Measurements from ENCODE around the gene ABCA7.

The ABCA7 gene

GRCh38 chr19:1004204-1004802 is 35.6 kb upstream of the ABCA7 start:
- H3K36me3 ChIP-seq (replicated peaks; ENCODE audit: insufficient read depth, low read length) = no peaks in the 10 kb centered on the region
- H3K4me3 ChIP-seq (ENCODE audit: low read length) = no peak overlapping the region
- no peak overlapping the region for H3K27ac ChIP-seq (ENCODE audit: low read length)
- no peak overlapping the region for H3K9ac ChIP-seq (ENCODE audit: low read length)
- TF ChIP-seq EZH2 (optimal IDR thresholded peaks at IDR 0.05; ENCODE audit: low read depth, low read length) (no peak), CTCF (IDR thresholded peaks at IDR 0.05; ENCODE audit: low read length) (no peak), EZH2phosphoT487 (IDR thresholded peaks at IDR 0.05; ENCODE audit: low read length) (no peak)
- no peaks in the 10 kb centered on the region for H3K9me2 ChIP-seq (replicated peaks; ENCODE audit: insufficient read depth, low read length)
- DNase-seq = no peak
- H3K79me2 ChIP-seq (ENCODE audit: low read length) = no peaks in the 10 kb centered on the region
- H2AFZ ChIP-seq (ENCODE audit: low read length) = no peak overlapping the region
- H3K27me3 ChIP-seq (replicated peaks; ENCODE audit: insufficient read depth, low read length) = peaks cover 33% of the 10 kb centered on the region
- H3F3A ChIP-seq (ENCODE audit: insufficient read depth, low read length) = no peaks in the 10 kb centered on the region
- no peaks in the 10 kb centered on the region for H3K4me1 ChIP-seq (ENCODE audit: low read length)
- H3K9me3 ChIP-seq (replicated peaks; ENCODE audit: insufficient read depth, low read length) = no peaks in the 10 kb centered on the region
- H3K4me2 ChIP-seq (ENCODE audit: low read depth, low read length) = no peak overlapping the region
- H4K20me1 ChIP-seq (ENCODE audit: insufficient read depth, low read length) = no peaks in the 10 kb centered on the region

- Histone ChIP-seq H3F3A (ENCODE audit: insufficient read depth, low read length) (no peaks in the 10 kb centered on the region), H3K36me3 (replicated peaks; ENCODE audit: insufficient read depth, low read length) (peaks cover 4% of the 10 kb centered on the region), H3K79me2 (ENCODE audit: low read length) (no peaks in the 10 kb centered on the region), H3K9me3 (replicated peaks; ENCODE audit: insufficient read depth, low read length) (no peaks in the 10 kb centered on the region), H4K20me1 (ENCODE audit: insufficient read depth, low read length) (no peaks in the 10 kb centered on the region), H3K4me3 (ENCODE audit: low read length) (no peak overlapping the region), H2AFZ (ENCODE audit: low read length) (no peak overlapping the region), H3K27me3 (replicated peaks; ENCODE audit: insufficient read depth, low read length) (peaks cover 29% of the 10 kb centered on the region), H3K9me2 (replicated peaks; ENCODE audit: insufficient read depth, low read length) (no peaks in the 10 kb centered on the region), H3K27ac (ENCODE audit: low read length) (no peak overlapping the region), H3K9ac (ENCODE audit: low read length) (no peak overlapping the region), H3K4me2 (ENCODE audit: low read depth, low read length) (no peak overlapping the region), H3K4me1 (ENCODE audit: low read length) (no peaks in the 10 kb centered on the region)
- no peak for DNase-seq
- no peak for TF ChIP-seq EZH2 (optimal IDR thresholded peaks at IDR 0.05; ENCODE audit: low read depth, low read length)
These were observed 34.9 kb upstream of the ABCA7 start for GRCh38 chr19:1004803-1005664.

GRCh38 chr19:1006711-1007398 is 33.1 kb upstream of the ABCA7 start:
- Histone ChIP-seq H3K27ac (ENCODE audit: low read length) (no peak overlapping the region), H3K4me2 (ENCODE audit: low read depth, low read length) (no peak overlapping the region), H3K27me3 (replicated peaks; ENCODE audit: insufficient read depth, low read length) (peaks cover 20% of the 10 kb centered on the region), H4K20me1 (ENCODE audit: insufficient read depth, low read length) (no peaks in the 10 kb centered on the region), H3K9me2 (replicated peaks; ENCODE audit: insufficient read depth, low read length) (no peaks in the 10 kb centered on the region), H3K9ac (ENCODE audit: low read length) (no peak overlapping the region), H3K9me3 (replicated peaks; ENCODE audit: insufficient read depth, low read length) (no peaks in the 10 kb centered on the region), H3K36me3 (replicated peaks; ENCODE audit: insufficient read depth, low read length) (peaks cover 11% of the 10 kb centered on the region), H3K4me1 (ENCODE audit: low read length) (no peaks in the 10 kb centered on the region), H2AFZ (ENCODE audit: low read length) (no peak overlapping the region), H3K4me3 (ENCODE audit: low read length) (no peak overlapping the region), H3K79me2 (ENCODE audit: low read length) (peaks cover under 1% of the 10 kb centered on the region; the same call in 1 of the 2 replicates), H3F3A (ENCODE audit: insufficient read depth, low read length) (no peaks in the 10 kb centered on the region)
- no peak for TF ChIP-seq CTCF (IDR thresholded peaks at IDR 0.05; ENCODE audit: low read length)
- TF ChIP-seq EZH2 (optimal IDR thresholded peaks at IDR 0.05; ENCODE audit: low read depth, low read length) = no peak
- TF ChIP-seq EZH2phosphoT487 (IDR thresholded peaks at IDR 0.05; ENCODE audit: low read length) = no peak
- no peak for DNase-seq
